ENCODE measurements around the gene ARHGEF28.

The ARHGEF28 gene

GRCh38 chr5:73911761-73912393 lies 285.9 kb downstream of the ARHGEF28 start:
- DNase-seq, result no peak

GRCh38 chr5:73912821-73913271 lies 286.9 kb downstream of the ARHGEF28 start:
- DNase-seq, result no peak

- DNase-seq, result no peak
Observed at GRCh38 chr5:73913971-73914370, 288.0 kb downstream of the ARHGEF28 start.

DNA sequence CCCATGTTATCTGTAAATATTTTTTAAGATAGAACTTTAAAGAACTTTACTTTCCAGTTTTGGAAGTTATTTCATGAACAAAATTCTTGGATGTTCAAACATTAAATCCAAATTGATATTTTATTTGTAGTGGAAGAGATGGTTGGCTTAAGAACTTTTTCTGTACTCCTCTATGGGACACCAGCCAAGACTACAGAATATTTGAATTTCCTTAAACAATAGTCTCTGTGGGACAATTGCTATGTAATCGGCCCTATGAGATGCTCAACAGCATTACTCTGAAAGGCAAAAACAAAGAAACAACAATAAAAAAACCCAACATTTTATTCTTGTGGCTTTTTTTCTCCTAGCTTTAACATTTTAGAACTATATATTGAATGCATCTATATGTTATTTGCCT lies 289.3 kb downstream of the ARHGEF28 start:
- no peak for DNase-seq

- no peak for DNase-seq
Observed at GRCh38 chr5:73917433-73917832, 291.4 kb downstream of the ARHGEF28 start.

GRCh38 chr5:73917891-73918290 lies 291.9 kb downstream of the ARHGEF28 start:
- DNase-seq, result no peak

GRCh38 chr5:73918791-73919221 lies 292.8 kb downstream of the ARHGEF28 start:
- no peak for DNase-seq

DNA sequence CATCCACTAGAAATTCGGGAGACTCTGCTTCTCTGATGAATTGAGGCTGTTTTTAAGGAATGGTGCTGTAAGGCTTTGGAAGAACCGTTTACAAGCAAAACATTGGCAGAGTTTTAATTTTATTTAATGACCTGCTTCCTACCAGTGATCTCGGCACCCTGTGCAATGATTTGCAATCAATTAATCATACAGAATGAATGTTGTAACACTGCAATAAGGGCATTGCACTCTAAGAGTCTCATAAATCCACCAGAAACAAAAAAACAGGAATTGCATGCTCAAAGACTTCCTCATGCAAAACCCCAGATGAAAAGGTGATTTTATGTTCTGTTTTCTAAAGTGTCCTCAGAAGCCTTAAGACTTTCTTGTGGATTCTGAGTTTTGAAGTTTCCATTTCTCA lies 295.7 kb downstream of the ARHGEF28 start:
- no peak for DNase-seq

DNA sequence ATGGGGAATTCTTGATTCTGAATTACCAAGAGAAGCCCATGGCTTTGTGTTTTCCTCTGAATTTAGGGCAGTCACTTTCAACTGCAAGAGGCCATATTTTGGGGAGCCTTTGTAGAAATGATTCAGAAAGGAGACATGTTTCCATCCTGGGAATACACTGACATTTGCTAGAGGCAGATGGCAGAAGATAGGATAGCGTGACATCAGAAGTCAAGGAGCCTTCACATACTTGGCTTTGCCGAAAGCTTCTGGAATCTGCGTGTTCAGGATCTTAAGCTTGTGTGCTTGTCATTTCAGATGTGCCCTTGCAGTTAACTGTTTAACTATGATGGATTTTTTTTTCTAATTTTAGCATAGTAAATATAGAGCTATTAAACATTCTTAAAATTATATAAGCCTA lies 296.2 kb downstream of the ARHGEF28 start:
- no peak for DNase-seq

DNA sequence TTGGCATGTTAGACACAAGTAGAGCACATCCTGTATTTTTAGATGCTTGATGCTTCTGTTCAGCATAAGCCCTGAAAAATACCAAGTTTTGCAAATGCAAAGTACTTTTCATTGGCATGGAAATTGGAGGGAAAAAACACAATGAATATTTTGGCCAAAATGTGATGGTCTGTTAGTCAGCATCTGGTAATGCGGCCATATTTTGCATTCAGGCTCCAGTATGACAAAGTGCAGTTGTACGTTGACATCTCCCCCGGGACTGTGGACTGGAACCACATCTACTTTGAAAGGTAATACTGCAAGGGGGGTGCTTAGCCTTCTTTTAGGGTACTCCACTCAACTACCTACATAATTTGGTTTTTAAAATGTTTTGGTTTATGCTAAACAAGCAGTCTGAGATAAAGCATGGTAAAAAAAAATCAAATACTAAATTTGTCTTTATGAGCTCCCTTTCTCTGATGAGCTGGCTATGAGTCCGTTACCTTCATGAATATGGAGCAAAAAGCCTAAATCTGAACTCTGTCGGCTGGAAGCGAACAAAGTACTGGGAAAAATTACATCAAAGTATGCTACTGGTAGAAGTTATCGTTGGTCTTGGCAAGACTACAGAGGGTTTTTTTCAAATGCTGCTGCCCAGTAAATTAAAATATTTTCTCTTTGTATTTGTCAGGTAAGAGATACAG lies 297.0 kb downstream of the ARHGEF28 start:
- no peak for DNase-seq

DNA sequence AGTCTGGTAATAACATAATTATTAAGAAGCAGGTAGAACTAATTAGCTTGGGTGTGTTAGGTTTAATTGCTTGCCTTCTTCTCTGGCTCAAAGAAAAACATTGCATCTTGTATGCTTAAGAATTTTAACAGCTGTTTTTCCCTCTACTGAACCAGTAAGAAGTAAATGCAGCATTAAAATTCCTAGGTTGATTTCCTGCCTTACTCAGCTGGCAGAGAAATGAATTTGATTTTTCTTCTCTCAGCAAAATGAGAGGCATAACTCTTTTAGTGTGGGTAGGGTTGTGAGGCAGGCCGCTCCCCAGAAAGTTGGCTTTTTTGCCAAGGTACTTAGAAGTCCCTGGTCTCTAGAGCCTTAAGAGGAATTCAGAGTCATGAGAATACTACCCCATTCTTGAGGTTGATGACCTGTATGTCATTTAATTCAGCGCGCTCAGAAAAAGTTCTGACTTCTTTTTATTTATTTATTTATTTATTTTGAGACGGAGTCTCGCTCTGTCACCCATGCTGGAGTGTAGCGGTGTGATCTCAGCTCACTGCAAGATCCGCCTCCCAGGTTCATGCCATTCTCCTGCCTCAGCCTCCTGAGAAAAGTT lies 302.6 kb downstream of the ARHGEF28 start:
- DNase-seq, result no peak

- no peak for DNase-seq
Observed at GRCh38 chr5:73935719-73936118, 309.7 kb downstream of the ARHGEF28 start.

DNA sequence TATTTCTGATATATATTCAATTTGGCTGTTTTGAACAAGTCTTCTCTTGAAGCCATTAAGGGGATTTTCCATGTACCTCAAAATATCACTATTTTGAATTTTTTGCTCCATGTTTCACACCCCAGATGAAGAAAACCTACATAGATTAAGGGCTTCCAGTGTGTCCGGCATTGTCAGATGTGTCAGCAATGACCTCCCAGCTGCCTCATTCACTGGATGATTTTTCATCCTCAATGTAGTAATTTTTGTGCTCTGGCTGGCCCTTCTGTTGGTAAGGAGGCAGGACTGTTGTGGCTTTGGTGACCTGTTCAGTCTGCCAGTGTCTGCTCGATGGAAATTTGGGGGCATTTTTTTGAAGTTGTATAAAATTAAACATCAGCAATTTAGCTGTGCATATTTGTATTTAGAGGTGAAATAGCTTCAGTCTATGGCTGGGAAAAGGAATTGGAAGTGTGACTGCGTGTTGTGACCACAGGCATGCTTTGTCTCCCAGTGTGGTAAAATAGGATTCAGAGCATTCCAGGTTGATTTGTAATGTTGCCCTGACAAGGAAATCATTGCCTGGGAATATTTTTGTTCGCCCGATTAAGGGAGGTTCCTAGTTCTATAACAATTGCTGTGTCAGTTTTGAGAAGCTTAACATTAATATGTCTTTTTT lies 312.4 kb downstream of the ARHGEF28 start:
- no peak for DNase-seq

DNA sequence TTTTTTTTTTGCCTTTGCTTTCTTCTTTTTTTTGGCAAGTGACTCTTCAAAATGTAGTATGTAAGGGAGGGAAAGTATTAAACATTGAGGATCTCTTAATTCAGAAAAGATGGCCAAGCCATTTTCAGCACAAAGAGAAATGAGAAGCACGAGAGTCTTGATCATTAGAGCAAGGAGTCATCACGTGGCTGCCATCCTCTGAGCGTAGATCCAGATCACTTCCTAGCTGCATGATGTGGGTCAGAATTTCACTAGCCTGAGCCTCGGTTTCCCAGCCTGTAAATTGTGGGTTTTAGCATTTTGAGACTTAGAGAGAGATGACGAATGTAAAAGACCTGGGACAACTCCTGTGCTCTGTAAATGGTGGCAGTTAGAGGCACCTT lies 312.9 kb downstream of the ARHGEF28 start:
- DNase-seq, result no peak

DNA sequence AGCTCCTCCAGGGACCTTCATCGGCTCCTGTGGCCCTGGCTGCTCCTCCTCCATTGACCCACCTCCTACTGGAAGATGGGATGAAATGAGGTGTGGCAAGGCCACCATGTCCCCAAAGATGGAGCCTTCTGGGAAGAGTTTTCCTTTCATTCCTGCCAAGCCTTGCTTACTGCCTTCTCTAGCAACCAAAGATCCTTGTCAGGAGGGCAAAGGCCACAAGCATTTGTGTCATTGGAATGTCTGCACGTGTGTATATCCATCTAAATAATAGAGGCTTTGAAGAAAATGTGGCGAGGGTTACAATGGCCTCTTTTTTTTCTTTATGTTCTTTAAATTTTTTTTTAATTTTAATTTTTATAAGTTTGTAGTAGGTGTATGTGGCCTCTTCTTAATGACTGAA lies 313.6 kb downstream of the ARHGEF28 start:
- DNase-seq, result no peak

GRCh38 chr5:73940026-73940425 lies 314.0 kb downstream of the ARHGEF28 start:
- DNase-seq, result no peak

DNA sequence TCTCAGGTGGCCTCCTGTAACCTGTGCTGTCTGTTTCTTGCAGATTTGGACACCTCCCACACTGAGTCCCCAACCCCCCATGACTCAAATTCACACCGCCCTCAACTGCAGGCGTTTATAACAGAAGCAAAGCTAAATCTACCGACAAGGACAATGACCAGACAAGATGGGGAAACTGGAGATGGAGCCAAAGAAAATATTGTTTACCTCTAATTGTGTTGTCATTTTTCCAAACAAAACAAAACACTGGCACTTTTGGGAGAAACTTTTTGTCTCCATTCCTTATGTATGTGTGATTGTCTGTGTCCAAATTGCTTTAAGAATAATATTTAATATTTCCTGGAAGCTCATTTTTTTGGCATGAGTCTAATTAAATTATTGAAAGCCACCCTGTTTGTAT lies 314.8 kb downstream of the ARHGEF28 start:
- DNase-seq, result no peak

DNA sequence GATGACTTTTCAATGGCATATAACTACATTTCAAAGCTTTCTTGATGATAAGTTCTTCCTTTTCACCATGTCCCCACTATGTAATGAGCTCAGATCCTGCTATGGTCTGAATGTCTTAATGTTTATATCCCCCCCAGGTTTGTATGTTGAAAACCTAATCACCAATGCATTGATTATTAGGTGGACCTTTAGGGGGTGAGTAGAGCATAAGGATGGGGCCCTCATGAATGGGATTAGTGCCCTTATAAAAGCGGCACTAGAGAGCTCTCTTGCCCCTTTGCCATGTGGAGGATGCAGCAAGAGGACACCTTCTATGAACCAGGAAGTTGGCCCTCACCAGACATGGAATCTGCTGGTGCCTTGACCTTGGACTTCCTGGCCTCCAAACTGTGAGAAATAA lies 316.8 kb downstream of the ARHGEF28 start:
- no peak for DNase-seq

GRCh38 chr5:73943397-73943796 lies 317.4 kb downstream of the ARHGEF28 start:
- no peak for DNase-seq

- no peak for DNase-seq
Observed at GRCh38 chr5:73944581-73944980, 318.6 kb downstream of the ARHGEF28 start.

GRCh38 chr5:73945505-73945904 lies 319.5 kb downstream of the ARHGEF28 start:
- no peak for DNase-seq

DNA sequence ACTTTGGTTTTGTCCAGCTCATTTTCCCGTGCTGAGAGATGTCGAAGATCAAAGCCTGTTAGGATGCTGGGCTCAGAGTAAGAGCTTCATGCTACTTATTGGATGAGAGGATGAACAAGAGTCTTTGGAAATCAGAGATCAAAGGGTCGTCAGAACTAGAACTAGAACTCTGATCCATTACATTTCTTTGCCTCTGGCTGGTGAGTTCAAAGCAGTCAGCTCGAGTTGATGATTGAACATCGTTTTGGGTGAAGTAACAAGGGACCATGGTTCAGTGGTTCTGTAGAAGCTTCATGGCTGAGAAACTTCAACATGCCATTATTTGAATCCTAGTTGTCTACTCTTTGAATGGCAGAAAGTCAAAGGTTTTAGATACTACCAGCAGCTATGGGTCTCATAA lies 320.3 kb downstream of the ARHGEF28 start:
- no peak for DNase-seq

- no peak for DNase-seq
Observed at GRCh38 chr5:73946919-73947602, 321.1 kb downstream of the ARHGEF28 start.
